ENCODE measurements around the gene KIF26A.

GRCh38 chr14:104194716-104195115 lies 56.3 kb downstream of the KIF26A start:
- TF ChIP-seq POLR2A (IDR thresholded peaks at IDR 0.05) (no peak), CTCF (IDR thresholded peaks at IDR 0.05) (no peak)
